Astrocyte of the hippocampus (primary cell): Measurements from ENCODE around the gene STX5.
"Not testable (repeated sequence)": the region's sequence is repeated elsewhere in the genome, so short reads cannot be mapped to it uniquely, and the experiment has no call there.

ENCODE experiments used
- DNase-seq: peaks from one replicate; pipeline ENCODE4 v3.0.0; 2011; ENCODE audit warnings: low read depth, low spot score

STX5 gene

DNA sequence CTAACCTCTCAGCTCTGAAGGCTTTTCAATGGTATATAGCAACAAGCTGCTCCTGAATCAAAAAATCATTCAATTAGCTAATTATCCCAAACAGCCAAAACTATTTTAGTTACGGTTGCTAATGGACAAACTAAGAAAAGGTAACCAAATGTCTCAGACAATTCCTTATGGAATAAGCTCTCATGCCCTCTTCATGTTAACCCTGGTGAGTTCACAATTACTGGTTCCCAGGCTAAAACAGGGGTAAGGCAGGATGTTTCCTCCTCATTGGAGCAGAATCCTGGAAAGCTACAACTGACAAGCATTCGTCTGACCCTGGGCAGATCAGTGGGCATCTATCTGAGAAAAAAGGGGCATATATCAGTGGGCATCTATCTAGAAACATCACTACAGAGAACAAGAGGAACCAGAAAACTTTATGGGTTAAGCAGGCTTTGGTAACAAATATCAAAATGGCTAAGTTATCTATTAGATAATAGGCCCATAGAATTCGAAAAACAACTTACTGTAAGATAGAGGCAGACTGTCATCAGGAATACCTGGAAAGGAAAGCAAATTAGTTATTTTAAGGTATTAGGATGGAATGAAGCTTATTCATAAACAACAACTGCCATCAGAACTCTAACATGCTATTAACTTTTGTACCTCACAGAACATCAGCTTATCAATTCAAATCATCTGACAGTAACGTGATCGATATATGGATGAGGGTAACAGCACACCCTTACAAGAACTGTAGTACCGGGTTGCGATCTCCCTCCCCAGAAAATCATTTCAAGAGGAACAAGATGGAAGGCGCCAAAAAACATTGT, 22.4 kb upstream of the STX5 start:
- DNase-seq: no peak

DNA sequence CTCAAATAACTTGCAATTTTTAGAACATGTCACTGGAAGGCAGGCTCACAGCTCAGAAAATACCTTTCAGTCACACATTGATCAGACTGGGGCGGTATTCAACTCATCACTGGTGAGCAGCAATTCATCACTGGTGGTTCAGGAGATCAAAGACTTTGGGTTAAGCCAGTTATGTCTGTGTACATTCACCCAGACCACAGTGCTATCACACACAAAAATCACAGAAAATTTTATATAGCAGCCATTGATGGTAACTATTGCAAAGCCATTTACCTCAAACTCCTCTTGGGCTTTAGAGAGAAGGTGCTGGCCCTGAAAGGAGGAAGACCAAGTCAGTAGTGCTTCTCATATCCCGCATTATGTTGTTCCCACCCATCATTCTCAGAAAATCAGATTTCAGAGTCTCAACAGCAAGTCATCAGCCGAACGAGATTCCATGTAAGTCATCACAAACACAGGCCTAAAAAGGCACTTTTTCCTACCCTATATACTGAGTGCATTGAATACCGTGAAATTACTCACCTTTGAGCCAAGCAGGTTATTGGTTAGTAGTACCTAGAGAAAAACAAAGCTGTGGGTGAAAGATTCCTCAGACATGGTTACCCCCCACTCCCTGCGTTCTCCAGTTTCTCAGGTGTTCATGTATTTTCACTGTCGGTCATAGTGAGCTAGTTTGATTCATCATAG, 21.6 kb upstream of the STX5 start:
- DNase-seq: no peak

DNA sequence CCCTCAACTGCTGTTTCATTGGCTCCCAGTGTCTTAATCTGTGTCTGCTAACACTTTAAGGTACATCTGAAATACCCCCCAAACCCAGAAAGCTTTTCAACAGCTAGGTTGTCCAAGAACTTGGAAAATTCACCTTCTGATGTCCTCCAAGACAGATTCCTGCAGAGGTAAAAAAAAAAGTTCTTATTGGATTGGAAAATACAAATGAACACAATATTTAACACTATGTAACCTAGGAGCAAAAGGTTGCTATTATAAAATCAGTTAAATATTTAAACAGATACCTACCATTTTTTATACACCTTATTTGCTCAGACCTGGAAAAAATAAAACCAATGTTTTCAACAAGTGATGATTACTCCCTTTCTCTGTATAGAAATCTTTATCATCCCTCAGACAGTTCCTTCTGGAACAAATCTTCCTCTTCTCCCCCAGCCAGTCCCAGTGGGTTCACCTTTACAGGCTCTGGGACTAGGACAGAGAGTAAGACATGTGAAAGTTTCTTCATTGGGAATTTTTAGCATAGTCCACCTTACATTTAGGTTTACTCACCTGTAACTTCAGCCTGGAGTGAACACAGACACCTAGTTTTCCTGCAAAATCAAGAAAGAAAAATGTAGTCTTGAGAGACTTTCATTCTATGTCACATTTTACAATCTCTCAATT, 20.8 kb upstream of the STX5 start:
- DNase-seq: no peak

GRCh38 chr11:62851807-62852522, 20.1 kb upstream of the STX5 start:
- no peak for DNase-seq

DNA sequence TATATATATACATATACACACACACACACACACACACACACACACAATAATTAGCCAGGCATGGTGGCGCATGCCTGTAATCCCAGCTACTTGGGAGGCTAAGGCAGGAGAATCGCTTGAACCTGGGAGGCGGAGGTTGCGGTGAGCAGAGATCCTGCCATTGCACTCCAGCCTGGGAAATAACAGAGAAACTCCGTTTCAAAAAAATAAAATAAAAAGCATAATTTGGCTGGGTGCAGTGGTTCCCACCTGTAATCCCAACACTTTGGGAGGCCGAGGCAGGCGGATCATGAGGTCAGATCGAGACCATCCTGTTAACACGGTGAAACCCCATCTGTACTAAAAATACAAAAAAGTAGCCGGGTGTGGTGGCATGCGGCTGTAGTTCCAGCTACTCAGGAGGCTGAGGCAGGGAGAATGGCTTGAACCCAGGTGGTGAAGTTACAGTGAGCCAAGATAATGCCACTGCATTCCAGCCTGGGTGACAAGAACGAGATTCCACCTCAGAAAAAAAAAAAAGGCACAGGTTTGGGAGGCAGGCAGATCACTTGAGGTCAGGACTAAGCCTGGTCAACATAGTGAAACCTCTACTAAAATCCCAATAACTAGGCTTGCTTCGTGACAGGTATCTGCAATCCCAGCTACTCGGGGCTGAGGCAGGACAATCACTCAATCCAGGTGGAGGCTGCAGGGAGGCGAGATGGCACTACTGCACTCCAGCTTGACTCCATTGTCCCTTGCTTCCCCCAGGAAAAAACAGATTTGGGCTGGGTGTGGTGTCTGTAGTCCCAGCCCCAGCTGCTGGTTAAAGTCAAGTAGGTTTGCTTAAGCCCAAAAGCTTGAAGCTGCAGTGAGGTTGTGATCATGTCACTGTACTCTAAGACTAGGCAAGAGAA, 19.3 kb upstream of the STX5 start:
- DNase-seq: no peak

GRCh38 chr11:62847767-62848314, 16.0 kb upstream of the STX5 start:
- DNase-seq: no peak

GRCh38 chr11:62846177-62846576, 14.3 kb upstream of the STX5 start:
- no peak for DNase-seq

GRCh38 chr11:62844154-62844553, 12.3 kb upstream of the STX5 start:
- no peak for DNase-seq

DNA sequence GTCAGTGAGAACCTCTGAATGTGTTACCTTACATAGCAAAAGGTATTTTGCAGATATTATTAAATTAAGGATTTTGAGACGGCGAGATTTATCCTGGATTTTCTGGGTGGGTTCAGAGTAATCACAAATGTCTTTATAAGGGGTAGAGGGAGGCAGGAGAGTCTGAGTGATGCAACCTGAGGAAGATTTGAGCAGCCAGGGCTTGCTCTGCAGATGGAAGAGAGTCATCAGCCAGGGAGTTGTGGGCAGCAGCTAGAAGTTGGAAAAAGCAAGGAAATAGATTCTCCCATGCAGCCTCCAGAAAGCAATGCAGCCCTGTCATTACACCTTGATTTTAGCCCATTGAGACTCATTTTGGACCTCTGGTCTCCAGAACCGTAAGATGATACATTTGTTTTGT, 11.6 kb upstream of the STX5 start:
- DNase-seq: no peak

GRCh38 chr11:62842891-62843290, 11.0 kb upstream of the STX5 start:
- DNase-seq: not testable (repeated sequence)

- DNase-seq: peak; percentile 41
Measured at GRCh38 chr11:62842171-62842741, 10.4 kb upstream of the STX5 start.

GRCh38 chr11:62841361-62842170, 9.7 kb upstream of the STX5 start:
- peak; percentile 97 for DNase-seq

DNA sequence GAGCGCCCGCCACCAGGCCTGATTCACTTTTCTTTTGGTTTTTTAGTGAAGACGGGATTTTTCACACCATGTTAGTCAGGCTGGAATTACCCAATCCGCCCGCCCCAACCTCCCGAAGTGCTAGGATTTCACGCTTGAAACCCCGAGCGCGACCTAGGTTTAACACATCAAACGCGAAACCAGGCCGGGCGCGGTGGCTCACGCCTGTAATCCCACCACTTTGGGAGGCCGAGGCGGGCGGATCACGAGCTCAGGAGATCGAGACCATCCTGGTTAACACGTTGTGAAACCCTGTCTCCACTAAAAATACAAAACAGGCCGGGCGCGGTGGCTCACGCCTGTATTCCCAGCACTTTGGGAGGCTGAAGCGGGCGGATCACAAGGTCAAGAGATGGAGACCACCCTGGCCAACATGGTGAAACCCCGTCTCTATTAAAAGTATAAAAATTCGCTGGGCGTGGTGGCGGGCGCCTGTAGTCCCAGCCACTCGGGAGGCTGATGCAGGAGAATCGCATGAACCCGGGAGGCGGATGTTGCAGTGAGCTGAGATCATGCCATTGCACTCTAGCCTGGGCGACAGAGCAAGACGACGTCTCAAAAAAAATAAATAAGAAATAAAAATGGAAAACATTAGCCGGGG, 9.0 kb upstream of the STX5 start:
- peak; percentile 69 for DNase-seq

DNA sequence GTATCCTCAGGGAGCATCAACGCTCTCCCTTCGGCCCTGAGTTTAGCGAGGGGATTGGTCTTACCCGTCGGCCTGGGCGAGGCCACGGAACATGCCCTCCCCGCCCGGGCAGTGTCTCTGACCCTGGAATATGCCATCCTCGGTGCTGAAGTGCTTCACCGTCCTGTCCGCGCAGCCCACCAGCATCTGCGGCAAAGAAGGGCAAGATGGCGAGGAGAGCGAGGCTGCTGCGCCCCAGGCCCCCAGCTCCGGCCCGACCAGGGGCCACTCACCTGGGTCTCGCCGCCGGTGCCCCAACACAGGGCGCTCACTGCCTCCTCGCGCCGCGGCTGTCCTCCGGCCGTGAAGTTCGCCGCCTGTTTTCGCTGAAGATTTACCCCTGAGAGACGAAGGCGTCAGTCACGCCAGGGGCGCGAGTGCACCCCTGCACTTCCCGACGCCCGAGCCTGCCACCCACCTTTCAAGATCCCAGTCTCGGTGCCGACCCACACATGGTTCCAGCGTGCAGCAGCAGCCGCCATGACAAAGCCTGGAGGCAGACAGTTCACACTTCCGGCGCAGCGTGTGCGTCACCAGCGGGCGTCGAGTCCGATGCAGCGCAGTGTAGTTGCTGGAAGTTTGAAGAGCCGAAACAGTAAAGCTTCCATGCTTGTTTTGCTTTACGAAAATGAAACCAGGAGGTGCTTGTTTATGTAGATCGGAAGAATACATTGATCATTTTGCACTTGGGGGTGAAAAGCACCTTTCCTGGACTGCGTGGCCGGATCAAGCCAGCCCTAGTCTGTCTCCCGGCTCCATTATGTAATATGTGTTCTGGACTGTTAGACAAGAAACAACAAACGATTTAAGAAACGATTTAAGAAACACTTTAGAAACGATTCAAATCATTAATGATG, 7.4 kb upstream of the STX5 start, which contains the start of gene WDR74:
WDR74 (minus strand) TSS at position 541 of the 896 bp plus-strand sequence; CDS start at position 521, 20 bp downstream.
- peak; percentile 96 for DNase-seq

- no peak for DNase-seq
Measured at GRCh38 chr11:62835336-62835735, 3.5 kb upstream of the STX5 start.

DNA sequence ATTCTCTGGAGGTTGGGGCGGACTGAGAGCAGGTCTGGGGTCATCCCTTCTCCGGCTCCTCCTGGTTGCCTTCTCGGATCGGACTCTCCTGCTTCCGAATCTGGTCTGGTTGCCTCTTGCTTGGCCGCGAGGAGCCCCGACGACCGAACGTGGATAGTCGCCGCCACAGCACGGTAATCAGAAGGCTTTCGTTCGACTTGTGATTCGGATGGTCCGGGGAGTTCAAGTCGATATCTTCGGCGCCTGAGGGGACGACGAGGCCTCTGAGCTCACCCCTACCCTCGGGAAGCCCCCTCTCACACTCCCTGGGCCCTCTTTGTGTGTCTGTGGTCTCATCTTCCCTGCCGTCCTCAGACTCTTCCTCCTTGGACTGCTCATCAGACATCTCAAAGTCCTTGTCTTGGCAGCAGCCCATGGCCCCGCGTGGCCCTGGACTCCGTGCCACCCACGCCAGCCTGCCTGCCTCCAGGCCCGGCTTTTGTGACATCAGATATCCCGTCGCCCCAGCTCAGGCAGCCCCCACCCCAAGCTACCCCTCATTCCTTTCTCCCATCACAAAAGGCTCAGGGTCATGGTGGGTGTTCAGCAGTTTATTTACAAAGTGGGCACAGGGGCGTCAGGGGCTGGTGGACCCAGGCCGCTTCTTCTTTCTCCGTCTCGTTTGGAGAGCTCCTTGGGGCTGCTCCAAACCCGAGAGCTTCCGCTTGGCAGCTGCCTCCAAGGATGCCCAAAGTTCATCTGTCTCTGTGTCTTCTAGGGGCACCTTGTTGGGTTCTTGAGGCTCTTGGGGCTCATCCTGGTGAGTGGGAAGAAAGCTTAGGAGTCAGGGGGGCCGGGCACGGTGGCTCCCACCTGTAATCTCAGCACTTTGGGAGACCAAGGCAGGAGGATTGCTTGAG, 734 bp upstream of the STX5 start, which contains the start of gene TEX54:
TEX54 (minus strand) TSS at position 506 of the 899 bp plus-strand sequence.
- no peak for DNase-seq
